Epithelial cell of proximal tubule (primary cell): ENCODE results near the gene NISCH. TPM values are rescaled to one million over a fixed set of nuclear protein-coding genes. Genes with fewer than 3 reads are reported as not detected.

Source experiments
- DNase-seq: peaks from one replicate; pipeline ENCODE4 v3.0.0-alpha.2; 2011; ENCODE audit warnings: low read depth
- H3K4me3 ChIP-seq: 2 replicates; pipeline ENCODE4 v1.5.1; 2011; ENCODE audit warnings: low read depth, mild to moderate bottlenecking, low read length
- CTCF ChIP-seq: conservative IDR thresholded peaks from 2 replicates; pipeline ENCODE4 v1.5.1; 2012; ENCODE audit warnings: low read depth, mild to moderate bottlenecking, low read length
- total RNA-seq: library from RNA; depleted of rRNA; stranded (reverse); fragments of >200 nt; gene quantifications from 2 replicates; pipeline ENCODE4 v1.2.3, GENCODE V29; 2015

NISCH gene
- total RNA-seq, 1 donor from 2014 or later: 40.8 TPM

- DNase-seq: no peak
- TF ChIP-seq CTCF: no peak
- no peak overlapping the region for H3K4me3 ChIP-seq
Observed at GRCh38 chr3:52515192-52515591, 59.8 kb downstream of the NISCH start.

GRCh38 chr3:52516509-52517195 is 61.2 kb downstream of the NISCH start:
- DNase-seq: no peak
- no peak for TF ChIP-seq CTCF
- H3K4me3 ChIP-seq: no peak overlapping the region

GRCh38 chr3:52517796-52518722 is 62.7 kb downstream of the NISCH start:
- DNase-seq: no peak
- TF ChIP-seq CTCF: no peak
- no peak overlapping the region for H3K4me3 ChIP-seq

GRCh38 chr3:52518723-52519444 is 63.5 kb downstream of the NISCH start:
- H3K4me3 ChIP-seq: no peak overlapping the region
- DNase-seq: no peak
- TF ChIP-seq CTCF: no peak

- DNase-seq: no peak
- TF ChIP-seq CTCF: no peak
Observed at GRCh38 chr3:52519445-52520140, 64.2 kb downstream of the NISCH start.

GRCh38 chr3:52520141-52520667 is 64.8 kb downstream of the NISCH start:
- H3K4me3 ChIP-seq: no peak overlapping the region
- TF ChIP-seq CTCF: no peak
- DNase-seq: no peak

More at GRCh38 chr3:52519445-52520140, 64.2 kb downstream of the NISCH start:
- no peak overlapping the region for H3K4me3 ChIP-seq
